H9 (cell line): ENCODE results near the gene ADAMTSL2. TPM values are rescaled to one million over a fixed set of nuclear protein-coding genes. Genes with fewer than 3 reads are reported as not detected.

Experiments
- DNase-seq: peaks from one replicate; pipeline ENCODE4 v3.0.0-alpha.2; 2017
- H2AFZ ChIP-seq: one replicate; pipeline ENCODE4 v1.6.1; 2013; ENCODE audit warnings: mild to moderate bottlenecking, low read length, control low read depth, moderate library complexity
- H2AK5ac ChIP-seq: 2 replicates; pipeline ENCODE4 v1.6.1; 2013; ENCODE audit warnings: low read length, control low read depth, mixed read lengths; ENCODE audit not compliant: insufficient read length
- H2BK120ac ChIP-seq: one replicate; pipeline ENCODE4 v1.6.1; 2013; ENCODE audit warnings: low read depth, mild to moderate bottlenecking, low read length, control low read depth, inconsistent platforms; ENCODE audit not compliant: poor library complexity, severe bottlenecking
- H2BK12ac ChIP-seq: 2 replicates; pipeline ENCODE4 v1.6.1; 2013; ENCODE audit warnings: low read length, control low read depth, mixed read lengths, low read depth; ENCODE audit not compliant: insufficient read length
- H2BK15ac ChIP-seq: 2 replicates; pipeline ENCODE4 v1.6.1; 2013; ENCODE audit warnings: low read depth, low read length, control low read depth
- H2BK20ac ChIP-seq: one replicate; pipeline ENCODE4 v1.6.1; 2013; ENCODE audit warnings: low read depth, mild to moderate bottlenecking, low read length, control low read depth, inconsistent platforms; ENCODE audit not compliant: poor library complexity, severe bottlenecking
- H2BK5ac ChIP-seq: 2 replicates; pipeline ENCODE4 v1.6.1; 2013; ENCODE audit warnings: low read length, control low read depth, mixed read lengths; ENCODE audit not compliant: insufficient read length
- H3K14ac ChIP-seq: 2 replicates; pipeline ENCODE4 v1.6.1; 2013; ENCODE audit warnings: low read length, control low read depth; ENCODE audit not compliant: insufficient read depth
- H3K18ac ChIP-seq: 2 replicates; pipeline ENCODE4 v1.6.1; 2013; ENCODE audit warnings: low read depth, mild to moderate bottlenecking, mixed read lengths, low read length, control low read depth; ENCODE audit not compliant: insufficient read length
- H3K23ac ChIP-seq: 2 replicates; pipeline ENCODE4 v1.6.1; 2013; ENCODE audit warnings: low read length, control low read depth, mixed read lengths, low read depth; ENCODE audit not compliant: insufficient read length
- H3K23me2 ChIP-seq: 2 replicates; pipeline ENCODE4 v1.6.1; 2013; ENCODE audit warnings: low read depth, mild to moderate bottlenecking, mixed read lengths, low read length, control low read depth; ENCODE audit not compliant: insufficient read length, poor library complexity, severe bottlenecking
- H3K27ac ChIP-seq: 2 replicates; pipeline ENCODE4 v1.5.1; 2013; ENCODE audit warnings: low read length, control low read depth, mixed read lengths, low read depth; ENCODE audit not compliant: insufficient read length
- H3K27me3 ChIP-seq: 2 replicates; pipeline ENCODE4 v1.6.1; 2013; ENCODE audit warnings: low read length, control low read depth, inconsistent platforms; ENCODE audit not compliant: insufficient read depth
- H3K4ac ChIP-seq: 2 replicates; pipeline ENCODE4 v1.6.1; 2013; ENCODE audit warnings: low read depth, mild to moderate bottlenecking, control low read depth, inconsistent platforms, low read length, moderate library complexity
- H3K4me1 ChIP-seq: 2 replicates; pipeline ENCODE4 v1.6.1; 2013; ENCODE audit warnings: low read length, control low read depth, inconsistent platforms; ENCODE audit not compliant: insufficient read depth
- H3K4me2 ChIP-seq: 2 replicates; pipeline ENCODE4 v1.6.1; 2013; ENCODE audit warnings: low read length, control low read depth, mixed read lengths; ENCODE audit not compliant: insufficient read length, insufficient read depth
- H3K56ac ChIP-seq: 2 replicates; pipeline ENCODE4 v1.6.1; 2013; ENCODE audit warnings: low read depth, mild to moderate bottlenecking, mixed read lengths, low read length, control low read depth; ENCODE audit not compliant: insufficient read length
- H3K79me1 ChIP-seq: 2 replicates; pipeline ENCODE4 v1.6.1; 2013; ENCODE audit warnings: low read depth, mild to moderate bottlenecking, moderate library complexity, low read length, control low read depth, inconsistent platforms; ENCODE audit not compliant: insufficient read depth, poor library complexity, severe bottlenecking
- H3K79me2 ChIP-seq: 2 replicates; pipeline ENCODE4 v1.6.1; 2013; ENCODE audit warnings: low read length, control low read depth, inconsistent platforms; ENCODE audit not compliant: insufficient read depth
- H3K9ac ChIP-seq: 2 replicates; pipeline ENCODE4 v1.6.1; 2013; ENCODE audit warnings: low read length, control low read depth, mixed read lengths; ENCODE audit not compliant: insufficient read length; ENCODE audit errors: extremely low read depth
- H3K9me3 ChIP-seq: one replicate; pipeline ENCODE4 v1.6.1; 2013; ENCODE audit warnings: low read depth, low read length, inconsistent platforms; ENCODE audit not compliant: control insufficient read depth
- H3T11ph ChIP-seq: one replicate; pipeline ENCODE4 v1.6.1; 2013; ENCODE audit warnings: mild to moderate bottlenecking, low read length, control low read depth, inconsistent platforms
- H4K20me1 ChIP-seq: one replicate; pipeline ENCODE4 v1.6.1; 2013; ENCODE audit not compliant: control insufficient read depth, insufficient read length, insufficient read depth
- H4K5ac ChIP-seq: 2 replicates; pipeline ENCODE4 v1.6.1; 2013; ENCODE audit warnings: low read depth, mild to moderate bottlenecking, mixed read lengths, low read length, control low read depth; ENCODE audit not compliant: insufficient read length
- H4K8ac ChIP-seq: replicated peaks from 2 replicates; pipeline ENCODE4 v1.6.1; 2013; ENCODE audit warnings: low read length, control low read depth, mixed read lengths, low read depth; ENCODE audit not compliant: insufficient read length
- H4K91ac ChIP-seq: 2 replicates; pipeline ENCODE4 v1.6.1; 2013; ENCODE audit warnings: low read depth, mild to moderate bottlenecking, moderate library complexity, mixed read lengths, low read length, control low read depth; ENCODE audit not compliant: insufficient read length
- H3K27ac Mint-ChIP-seq, 3 experiments: 2 replicates in 2 of 3; 3 replicates in 1 of 3; pipeline ENCODE4 v1.8.0; 2020 to 2021; ENCODE audit warnings: mixed read lengths in 3 of 3, mild to moderate bottlenecking in 1 of 3, moderate library complexity in 1 of 3
- H3K27me3 Mint-ChIP-seq: 2 replicates; pipeline ENCODE4 v1.8.0; 2021; ENCODE audit warnings: low read depth, mild to moderate bottlenecking, moderate library complexity, mixed read lengths
- H3K36me3 Mint-ChIP-seq, 3 experiments: 2 replicates in 2 of 3; 3 replicates in 1 of 3; pipeline ENCODE4 v1.8.0; 2020 to 2021; ENCODE audit warnings: low read depth in 3 of 3, mixed read lengths in 3 of 3; ENCODE audit not compliant: insufficient read depth in 1 of 3
- H3K4me1 Mint-ChIP-seq, 2 experiments: 2 replicates each; pipeline ENCODE4 v1.8.0; 2020; ENCODE audit warnings: mixed read lengths in 2 of 2
- H3K4me3 Mint-ChIP-seq, 2 experiments: 2 replicates in 1 of 2; 3 replicates in 1 of 2; pipeline ENCODE4 v1.8.0; 2020 to 2021; ENCODE audit warnings: mild to moderate bottlenecking in 2 of 2, mixed read lengths in 2 of 2, moderate library complexity in 1 of 2
- H3K9me3 Mint-ChIP-seq, 2 experiments: 2 replicates in 1 of 2; 3 replicates in 1 of 2; pipeline ENCODE4 v1.8.0; 2020; ENCODE audit warnings: mild to moderate bottlenecking in 2 of 2, mixed read lengths in 2 of 2, moderate library complexity in 1 of 2
- WGBS: extraction: QIAGEN DNeasy Blood & Tissue Kit; methylation state at CpG from one replicate; pipeline ENCODE4 v1.1.7; 2013; ENCODE audit warnings: missing lambda C conversion rate, low lambda C conversion rate, mixed read lengths; ENCODE audit not compliant: insufficient read length; ENCODE audit errors: extremely low coverage; 5-methylcytosine and 5-hydroxymethylcytosine counted together
- total RNA-seq: library from RNA; stranded (reverse); gene quantifications from 2 replicates; pipeline ENCODE4 v1.2.1, GENCODE V29; 2021
- TF ChIP-seq, protein P1 (sequence below): fragments of 200-600 bp; sonication (generic); conservative IDR thresholded peaks from 3 replicates; pipeline ENCODE4 v1.8.0; 2021; ENCODE audit warnings: antibody characterized with exemption, mild to moderate bottlenecking

The ADAMTSL2 gene
- total RNA-seq, 1 experiment from 2014 or later, result 0.61 TPM

DNA sequence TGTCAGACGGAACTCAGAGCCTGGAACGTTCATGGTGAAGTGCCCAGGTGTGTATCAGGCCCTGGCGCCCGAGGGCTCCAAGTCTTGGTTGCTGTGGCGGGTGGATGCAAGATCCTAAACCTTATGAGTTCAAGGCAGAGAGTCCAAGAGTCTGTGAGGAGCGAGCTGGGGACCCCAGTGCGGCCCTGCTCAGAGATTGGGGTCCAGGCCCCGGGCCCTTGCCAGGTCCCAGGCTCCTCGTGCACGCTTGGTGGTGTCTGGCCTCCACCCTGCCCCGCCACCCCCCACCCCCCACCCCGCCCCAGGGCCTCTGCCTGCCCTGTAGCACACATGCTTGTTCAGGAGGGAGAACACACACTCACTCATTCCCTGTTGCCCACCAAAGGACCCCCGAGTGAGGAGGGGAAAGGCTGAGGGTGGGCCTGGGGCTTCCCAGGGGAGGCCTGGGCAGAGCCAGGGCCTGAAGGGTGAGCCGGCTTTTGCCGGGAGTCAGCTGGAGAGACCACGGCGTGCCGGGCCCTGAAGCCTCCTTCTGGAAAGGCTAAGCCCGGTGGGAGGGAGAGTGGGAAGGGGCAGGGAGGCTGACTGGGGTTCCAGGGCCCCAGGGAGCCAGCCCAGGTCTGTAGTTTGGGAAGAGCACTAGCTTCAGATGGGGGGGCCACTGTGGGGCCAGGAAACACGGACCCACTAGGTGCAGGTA, 37.5 kb downstream of the ADAMTSL2 start:
- H3K4me1 Mint-ChIP-seq, result peaks cover 10 to 21% of the 10 kb centered on the region in 2 experiments
- H3K27ac Mint-ChIP-seq, result no peak overlapping the region
- H2AFZ ChIP-seq, result no peak overlapping the region
- no peaks in the 10 kb centered on the region for H3K27me3 ChIP-seq
- WGBS, result no CpG with 5 or more reads among the region's 20 CpGs
- H3K36me3 Mint-ChIP-seq, result no peaks in the 10 kb centered on the region; a peak in 1 of 7 replicates
- H2BK20ac ChIP-seq, result no peak overlapping the region
- H3K4me2 ChIP-seq, result no peak overlapping the region
- H3K9me3 ChIP-seq, result no peaks in the 10 kb centered on the region
- no peak overlapping the region for H3K14ac ChIP-seq
- no peak overlapping the region for H4K5ac ChIP-seq
- no peak overlapping the region for H3K23ac ChIP-seq
- H2BK5ac ChIP-seq, result no peak overlapping the region
- H3K9ac ChIP-seq, result no peak overlapping the region
- H2AK5ac ChIP-seq, result no peak overlapping the region
- H3K56ac ChIP-seq, result no peak overlapping the region
- H3K4ac ChIP-seq, result no peak overlapping the region
- no peak overlapping the region for H2BK15ac ChIP-seq
- H4K91ac ChIP-seq, result no peak overlapping the region
- H3K27me3 Mint-ChIP-seq, result peaks cover 3% of the 10 kb centered on the region; the same call in 1 of the 2 replicates
- H3K9me3 Mint-ChIP-seq, result no peaks in the 10 kb centered on the region
- H3K4me1 ChIP-seq, result no peaks in the 10 kb centered on the region; the same call in 1 of the 2 replicates
- H3K79me2 ChIP-seq, result no peaks in the 10 kb centered on the region
- H3K4me3 Mint-ChIP-seq, result no peak overlapping the region
- no peaks in the 10 kb centered on the region for H3K79me1 ChIP-seq
- no peak overlapping the region for H2BK12ac ChIP-seq
- H2BK120ac ChIP-seq, result no peak overlapping the region
- H4K8ac ChIP-seq, result no peak overlapping the region
- no peaks in the 10 kb centered on the region for H4K20me1 ChIP-seq
- no peak overlapping the region for H3T11ph ChIP-seq
- H3K18ac ChIP-seq, result no peak overlapping the region
- DNase-seq, result no peak
- no peaks in the 10 kb centered on the region for H3K23me2 ChIP-seq
- TF ChIP-seq, protein P1, sequence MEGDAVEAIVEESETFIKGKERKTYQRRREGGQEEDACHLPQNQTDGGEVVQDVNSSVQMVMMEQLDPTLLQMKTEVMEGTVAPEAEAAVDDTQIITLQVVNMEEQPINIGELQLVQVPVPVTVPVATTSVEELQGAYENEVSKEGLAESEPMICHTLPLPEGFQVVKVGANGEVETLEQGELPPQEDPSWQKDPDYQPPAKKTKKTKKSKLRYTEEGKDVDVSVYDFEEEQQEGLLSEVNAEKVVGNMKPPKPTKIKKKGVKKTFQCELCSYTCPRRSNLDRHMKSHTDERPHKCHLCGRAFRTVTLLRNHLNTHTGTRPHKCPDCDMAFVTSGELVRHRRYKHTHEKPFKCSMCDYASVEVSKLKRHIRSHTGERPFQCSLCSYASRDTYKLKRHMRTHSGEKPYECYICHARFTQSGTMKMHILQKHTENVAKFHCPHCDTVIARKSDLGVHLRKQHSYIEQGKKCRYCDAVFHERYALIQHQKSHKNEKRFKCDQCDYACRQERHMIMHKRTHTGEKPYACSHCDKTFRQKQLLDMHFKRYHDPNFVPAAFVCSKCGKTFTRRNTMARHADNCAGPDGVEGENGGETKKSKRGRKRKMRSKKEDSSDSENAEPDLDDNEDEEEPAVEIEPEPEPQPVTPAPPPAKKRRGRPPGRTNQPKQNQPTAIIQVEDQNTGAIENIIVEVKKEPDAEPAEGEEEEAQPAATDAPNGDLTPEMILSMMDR, result no peak
- H3K27ac ChIP-seq, result no peak overlapping the region
